Mucosa of descending colon (tissue), 3 donors: ENCODE measurements around the gene MMGT1. TPM values are rescaled to one million over a fixed set of nuclear protein-coding genes. Genes with fewer than 3 reads are reported as not detected.
"Not testable (repeated sequence)": the region's sequence is repeated elsewhere in the genome, so short reads cannot be mapped to it uniquely, and the experiment has no call there.

ENCODE experiments used
- ATAC-seq: fragments of 200-7000 bp; cut with Tn5 transposase; one replicate; pipeline ENCODE4 v1.9.1; 2020; ENCODE audit warnings: mild to moderate bottlenecking, moderate library complexity
- DNase-seq, 3 donors: peaks; one replicate each; pipeline ENCODE4 v3.0.0-alpha.2; 2020
- H3K36me3 ChIP-seq: fragments of 200-600 bp; one replicate; pipeline ENCODE4 v1.8.0; 2021; ENCODE audit warnings: low read depth, mild to moderate bottlenecking
- H3K4me1 ChIP-seq: fragments of 200-600 bp; one replicate; pipeline ENCODE4 v1.8.0; 2021; ENCODE audit warnings: low read depth, mild to moderate bottlenecking
- H3K4me3 ChIP-seq: fragments of 200-600 bp; one replicate; pipeline ENCODE4 v1.8.0; 2021; ENCODE audit warnings: mild to moderate bottlenecking
- H3K9me3 ChIP-seq: fragments of 200-600 bp; one replicate; pipeline ENCODE4 v1.8.0; 2021; ENCODE audit warnings: mild to moderate bottlenecking
- CTCF ChIP-seq: fragments of 200-600 bp; IDR thresholded peaks from one replicate; pipeline ENCODE4 v1.8.0; 2022; ENCODE audit warnings: antibody characterized with exemption, mild to moderate bottlenecking
- intact Hi-C, 2 donors: fragments of 100-400 bp; cut with DNase I in 1 of 2; cut with micrococcal nuclease in 1 of 2; formaldehyde crosslinking; loops; one replicate each; pipeline versions ENCODE4 v1.11.0 to v1.11.1; 2022; cut with DNase I, micrococcal nuclease
- total RNA-seq, 3 donors: library from RNA; stranded (reverse); fragmentation: NEBNext Ultra II Directional in 2 of 3; extraction: Animal tissue kit (Norgen Biotek cat#: 25700) in 2 of 3; gene quantifications; one replicate each; pipeline versions ENCODE4 v1.2.1 to v1.2.4, GENCODE V29; 2021 to 2023
- donor health status: DM: no; HTN: no; CAD: no; lungs with moderate emphysema.
- donor health status: DM: no; HTN: no; CAD: no.
- donor health status: DM: no; HTN: yes; CAD: no.

Gene MMGT1
- total RNA-seq, 3 donors from 2014 or later: 23.3 to 33.2 (median 25.0) TPM

GRCh38 chrX:135927897-135928296 lies 45.9 kb downstream of the MMGT1 start:
- Histone ChIP-seq H3K4me3 (no peak overlapping the region), H3K36me3 (no peaks in the 10 kb centered on the region), H3K4me1 (no peaks in the 10 kb centered on the region), H3K9me3 (no peaks in the 10 kb centered on the region)
- no peak for ATAC-seq
- TF ChIP-seq CTCF: no peak
- intact Hi-C loops: no loop called here
- DNase-seq: no peak

- Histone ChIP-seq H3K9me3 (no peaks in the 10 kb centered on the region), H3K4me3 (no peak overlapping the region), H3K4me1 (no peaks in the 10 kb centered on the region), H3K36me3 (no peaks in the 10 kb centered on the region)
- ATAC-seq: no peak
- intact Hi-C loops: no loop called here
- DNase-seq: no peak
- no peak for TF ChIP-seq CTCF
Measured at GRCh38 chrX:135923353-135923752, 50.4 kb downstream of the MMGT1 start.

- H3K36me3 ChIP-seq, ATAC-seq, H3K4me1 ChIP-seq, H3K4me3 ChIP-seq, DNase-seq, intact Hi-C loops, H3K9me3 ChIP-seq: not testable (repeated sequence)
Measured at GRCh38 chrX:135920516-135920915, 53.3 kb downstream of the MMGT1 start.

GRCh38 chrX:135914404-135914803 lies 59.4 kb downstream of the MMGT1 start:
- intact Hi-C loops: no loop called here
- TF ChIP-seq CTCF: no peak
- Histone ChIP-seq H3K4me3 (no peak overlapping the region), H3K36me3 (no peaks in the 10 kb centered on the region), H3K9me3 (no peaks in the 10 kb centered on the region), H3K4me1 (no peaks in the 10 kb centered on the region)
- DNase-seq (no peak), ATAC-seq (no peak)

Other genes with a start within 250 kb of the MMGT1 start
- gene CT45A3, start 205.8 kb downstream of the MMGT1 start, total RNA-seq: not detected
- gene CT45A5, start 188.5 kb downstream of the MMGT1 start, total RNA-seq: not detected
- gene CT45A6, start 171.2 kb downstream of the MMGT1 start, total RNA-seq: not detected
- not detected for gene CT45A2, start 154.0 kb downstream of the MMGT1 start, total RNA-seq
- not detected for gene CT45A7, start 136.7 kb downstream of the MMGT1 start, total RNA-seq
- not detected for gene CT45A8, start 119.5 kb downstream of the MMGT1 start, total RNA-seq
- gene CT45A9, start 102.2 kb downstream of the MMGT1 start, total RNA-seq: not detected
- not detected for gene CT45A10, start 80.5 kb downstream of the MMGT1 start, total RNA-seq
- gene SAGE1, start 80.3 kb downstream of the MMGT1 start, total RNA-seq: not detected
- 10 to 100 TPM; 12.6 to 17.3 (median 13.1) TPM for gene SLC9A6, start 11.4 kb upstream of the MMGT1 start, total RNA-seq
- 100 to 1,000 TPM in 1 of 3 donors, 10 to 100 TPM in 2; 36.8 to 472 (median 53.2) TPM for gene FHL1, start 173.5 kb upstream of the MMGT1 start, total RNA-seq